GM12873 (cell line): ENCODE data around the gene TMEM247.

Experiments used
- TF ChIP-seq, protein P1 (sequence below): IDR thresholded peaks from 2 replicates; pipeline ENCODE4 v1.5.1; 2012; ENCODE audit warnings: low read depth, mild to moderate bottlenecking, moderate library complexity, low read length, control low read depth; ENCODE audit not compliant: insufficient read depth; ENCODE audit errors: missing control alignments

Gene TMEM247

DNA sequence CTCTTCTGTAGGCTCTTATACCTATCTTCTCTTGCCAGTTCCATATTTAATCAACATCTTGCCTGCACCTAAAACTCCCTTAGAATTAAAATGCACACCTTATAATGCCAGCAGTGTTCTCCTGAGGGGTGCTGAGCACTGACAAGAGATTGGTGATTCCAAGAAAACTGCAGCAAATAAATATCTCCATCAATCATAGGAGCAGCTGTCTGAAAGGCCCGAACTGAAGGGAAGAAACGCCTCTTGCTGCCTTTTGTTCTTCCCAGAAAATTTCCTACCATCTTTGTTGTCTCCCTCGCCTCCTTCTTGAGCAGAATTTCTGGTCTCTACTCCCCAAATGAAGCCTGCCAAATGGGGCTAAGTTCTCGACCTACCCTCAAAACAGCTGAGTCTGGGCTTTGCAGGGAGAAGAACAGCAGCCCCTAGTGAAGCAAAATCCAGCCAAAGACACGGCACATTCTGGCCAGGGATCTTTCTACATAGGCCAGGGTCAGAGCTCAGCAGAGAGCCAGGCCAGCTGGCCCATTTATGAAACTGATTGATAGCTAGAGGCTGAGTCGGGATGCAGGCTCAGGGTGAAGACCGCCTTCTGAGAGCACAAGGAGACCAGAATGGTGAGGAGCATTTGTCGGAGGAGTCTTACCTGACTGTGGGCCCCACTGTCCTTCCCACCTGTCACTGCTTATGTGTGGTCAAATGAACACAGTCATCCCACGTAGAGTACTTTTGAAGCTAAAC lies 20.4 kb upstream of the TMEM247 start:
- TF ChIP-seq, protein P1, sequence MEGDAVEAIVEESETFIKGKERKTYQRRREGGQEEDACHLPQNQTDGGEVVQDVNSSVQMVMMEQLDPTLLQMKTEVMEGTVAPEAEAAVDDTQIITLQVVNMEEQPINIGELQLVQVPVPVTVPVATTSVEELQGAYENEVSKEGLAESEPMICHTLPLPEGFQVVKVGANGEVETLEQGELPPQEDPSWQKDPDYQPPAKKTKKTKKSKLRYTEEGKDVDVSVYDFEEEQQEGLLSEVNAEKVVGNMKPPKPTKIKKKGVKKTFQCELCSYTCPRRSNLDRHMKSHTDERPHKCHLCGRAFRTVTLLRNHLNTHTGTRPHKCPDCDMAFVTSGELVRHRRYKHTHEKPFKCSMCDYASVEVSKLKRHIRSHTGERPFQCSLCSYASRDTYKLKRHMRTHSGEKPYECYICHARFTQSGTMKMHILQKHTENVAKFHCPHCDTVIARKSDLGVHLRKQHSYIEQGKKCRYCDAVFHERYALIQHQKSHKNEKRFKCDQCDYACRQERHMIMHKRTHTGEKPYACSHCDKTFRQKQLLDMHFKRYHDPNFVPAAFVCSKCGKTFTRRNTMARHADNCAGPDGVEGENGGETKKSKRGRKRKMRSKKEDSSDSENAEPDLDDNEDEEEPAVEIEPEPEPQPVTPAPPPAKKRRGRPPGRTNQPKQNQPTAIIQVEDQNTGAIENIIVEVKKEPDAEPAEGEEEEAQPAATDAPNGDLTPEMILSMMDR, result no peak

DNA sequence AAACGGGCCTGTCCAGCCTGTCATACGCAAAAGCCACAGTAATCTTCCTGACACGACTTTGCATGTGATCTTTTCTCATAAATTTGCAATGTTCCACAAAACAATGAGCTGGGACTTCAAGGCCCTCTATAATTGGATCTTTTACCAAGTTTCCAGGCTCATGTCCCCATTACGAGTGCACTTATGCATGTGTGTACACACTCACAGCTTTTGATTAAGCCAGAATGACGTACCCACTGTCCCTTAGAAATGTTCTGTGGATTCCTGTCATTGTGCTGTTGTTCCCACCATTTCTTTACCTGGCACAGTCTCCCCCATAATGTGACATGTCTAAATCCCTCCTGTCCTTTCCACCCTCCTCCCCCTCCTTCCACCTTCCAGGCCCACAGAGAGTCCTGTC lies 19.7 kb upstream of the TMEM247 start:
- TF ChIP-seq, protein P1, result no peak

DNA sequence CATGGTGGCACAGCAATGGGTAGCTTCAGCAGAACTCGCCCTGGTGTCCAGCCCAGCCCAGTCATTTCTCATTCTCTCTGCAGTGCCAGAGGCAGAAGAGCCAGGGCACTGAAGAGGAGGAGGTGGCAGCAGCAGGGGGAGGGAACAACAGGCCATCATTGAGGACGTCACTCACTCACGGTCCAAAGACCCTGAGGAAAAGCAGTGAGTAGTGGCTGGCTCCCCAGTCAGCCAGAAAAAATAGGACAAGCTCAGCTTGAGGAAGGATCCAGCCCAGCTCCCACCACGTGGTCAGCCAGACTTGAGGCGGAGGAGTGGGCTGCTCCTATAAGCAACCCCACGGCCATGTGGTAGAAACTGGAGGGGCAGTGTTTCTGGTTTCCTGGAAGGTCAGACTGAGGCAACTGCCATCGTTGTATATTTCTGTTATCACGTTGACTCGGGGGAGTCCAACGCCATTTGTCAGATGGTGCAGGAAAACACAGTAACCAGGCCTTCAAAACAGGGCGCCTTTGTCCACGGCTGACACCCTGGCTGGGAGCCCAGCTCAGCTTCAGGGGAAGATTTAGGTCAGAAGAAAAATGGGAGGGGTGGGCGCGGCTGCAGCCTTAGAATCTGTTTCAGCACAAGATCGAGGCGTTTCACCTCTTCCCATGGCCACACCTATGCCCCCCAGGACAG lies 19.0 kb upstream of the TMEM247 start:
- TF ChIP-seq, protein P1, result no peak

DNA sequence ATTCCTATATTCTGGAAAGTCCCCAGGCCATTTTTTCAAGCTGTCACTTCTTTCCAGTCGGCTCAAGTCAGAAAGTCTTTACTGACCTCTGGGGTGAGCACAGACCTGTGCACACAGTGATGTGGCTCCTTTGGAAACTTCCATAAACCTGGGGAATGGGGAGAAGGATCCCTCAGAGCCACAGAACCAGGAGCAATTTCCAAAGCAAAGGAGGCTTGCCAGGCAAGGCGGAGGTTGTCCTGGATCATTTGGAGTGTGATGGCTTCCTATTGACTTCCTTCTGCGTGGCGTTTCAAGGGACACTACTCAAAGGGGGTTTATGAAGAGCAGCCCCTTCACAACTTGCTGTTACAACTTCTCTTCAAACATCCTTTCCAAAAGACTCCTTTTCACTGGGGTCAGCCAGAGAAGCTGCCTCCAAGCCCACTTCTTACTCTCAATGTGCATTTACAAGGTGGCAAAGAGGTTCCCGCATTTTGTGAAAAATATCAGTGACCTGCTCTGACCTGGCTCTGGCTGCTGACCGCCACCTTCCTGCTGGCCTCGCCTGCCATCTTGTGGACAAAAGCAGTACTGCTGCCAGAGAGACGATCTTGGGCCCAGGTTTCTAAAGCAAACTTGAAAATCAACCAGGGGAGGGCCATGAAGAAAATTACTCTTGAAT lies 18.2 kb upstream of the TMEM247 start:
- TF ChIP-seq, protein P1, result peak; percentile 98

DNA sequence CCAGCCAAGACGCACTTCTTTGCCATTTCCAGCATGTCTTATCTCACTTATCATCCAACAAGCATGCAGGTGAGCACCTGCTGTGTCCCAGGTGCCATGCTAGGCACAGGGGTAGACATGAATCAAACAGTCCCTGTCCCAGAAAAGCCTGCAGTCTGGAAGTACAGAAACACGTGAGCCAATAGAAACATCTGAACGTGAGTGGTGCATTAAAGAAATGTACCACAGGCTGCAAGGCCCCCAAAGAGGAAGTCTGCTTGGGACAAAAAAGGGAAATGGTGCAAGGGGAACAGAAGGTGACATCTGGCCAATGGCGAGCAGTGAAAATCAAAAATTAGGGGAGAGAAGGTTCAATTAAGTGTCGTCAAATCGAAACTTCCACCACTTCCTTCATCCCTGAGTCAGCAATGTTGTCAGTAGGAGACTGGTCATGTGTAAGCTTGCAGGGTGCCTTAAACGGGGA lies 17.6 kb upstream of the TMEM247 start:
- TF ChIP-seq, protein P1, result no peak

DNA sequence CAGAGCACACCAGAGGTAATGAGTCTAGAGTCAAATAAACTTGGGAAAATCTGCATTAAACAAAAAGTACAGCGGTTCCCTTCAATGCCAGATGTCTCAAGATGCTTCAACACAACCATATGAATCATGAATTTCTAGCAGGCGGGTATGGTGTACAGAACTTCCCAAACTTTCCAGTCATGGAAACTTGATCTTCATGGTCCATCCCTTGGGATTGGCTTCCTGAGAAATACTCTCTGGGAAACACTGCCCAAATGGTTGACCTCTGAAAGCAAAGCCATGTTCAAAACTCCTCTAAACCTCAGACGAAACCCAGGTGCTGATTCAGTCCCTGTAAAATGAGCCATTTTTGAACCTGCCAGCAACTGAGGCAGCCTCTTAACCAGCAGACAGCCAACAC lies 16.4 kb upstream of the TMEM247 start:
- TF ChIP-seq, protein P1, result no peak

DNA sequence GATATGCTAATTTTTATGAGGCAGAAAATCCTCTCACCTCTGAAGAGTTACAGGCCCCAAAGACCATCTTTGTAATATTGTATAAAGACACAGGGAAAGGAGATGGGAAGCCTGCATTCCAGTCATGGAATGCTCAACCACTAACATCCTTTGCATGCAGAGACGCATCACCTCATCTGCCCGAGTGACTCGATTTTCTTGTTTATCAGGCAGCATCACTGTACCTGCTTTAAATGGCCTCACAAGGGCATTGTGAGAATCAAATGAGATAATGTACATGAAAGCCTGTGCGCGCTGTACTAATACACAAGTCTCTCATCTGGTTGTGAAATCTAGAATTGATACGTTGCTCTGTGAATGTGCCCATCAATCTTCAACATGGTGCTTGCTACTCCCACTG lies 10.2 kb upstream of the TMEM247 start:
- TF ChIP-seq, protein P1, result no peak
